ENCODE data around the gene STPG3.
"Not testable (repeated sequence)": the region's sequence is repeated elsewhere in the genome, so short reads cannot be mapped to it uniquely, and the experiment has no call there.

Gene STPG3

GRCh38 chr9:137234055-137234697, 16.9 kb upstream of the STPG3 start:
- no peak for DNase-seq

GRCh38 chr9:137234758-137235423, 16.2 kb upstream of the STPG3 start:
- DNase-seq = no peak

GRCh38 chr9:137235424-137236237, 15.5 kb upstream of the STPG3 start:
- DNase-seq = no peak

GRCh38 chr9:137236238-137236935, 14.7 kb upstream of the STPG3 start:
- peak; percentile 95 for DNase-seq

GRCh38 chr9:137236936-137237421, 14.1 kb upstream of the STPG3 start:
- DNase-seq = no peak

- DNase-seq = no peak
These were observed 13.0 kb upstream of the STPG3 start for GRCh38 chr9:137237759-137238726.

GRCh38 chr9:137239541-137240200, 11.4 kb upstream of the STPG3 start:
- DNase-seq = not testable (repeated sequence)

- DNase-seq = peak; percentile 81
These were observed 10.7 kb upstream of the STPG3 start for GRCh38 chr9:137240318-137240840.

GRCh38 chr9:137240841-137241489, 10.1 kb upstream of the STPG3 start, which contains the start of gene TUBB4B:
Gene TUBB4B, plus strand, starts transcription at chr9:137241287. Its CDS starts 74 bp downstream, at chr9:137241361.
- DNase-seq = peak; percentile 97

GRCh38 chr9:137241490-137242268, 9.4 kb upstream of the STPG3 start:
- DNase-seq = peak; percentile 76

GRCh38 chr9:137242269-137243203, 8.6 kb upstream of the STPG3 start:
- no peak for DNase-seq

GRCh38 chr9:137243266-137243625, 7.8 kb upstream of the STPG3 start:
- DNase-seq = not testable (repeated sequence)

- peak; percentile 45 for DNase-seq
These were observed 7.2 kb upstream of the STPG3 start for GRCh38 chr9:137243626-137244485.

- no peak for DNase-seq
These were observed 6.3 kb upstream of the STPG3 start for GRCh38 chr9:137244486-137245449.

- DNase-seq = no peak
These were observed 5.3 kb upstream of the STPG3 start for GRCh38 chr9:137245450-137246421.

Measured in stimulated activated CD4-positive, alpha-beta T cell treated with anti-CD3 and anti-CD28 coated beads, Interleukin-15, amount 100 ng/mL, for 24 hours (primary cell).